NCI-H146 treated with DMSO at 0.1 percent for 48 hours (cell line): ENCODE results near the gene RNF220.

Source experiments
- DNase-seq: peaks from one replicate; lab custom pipeline; 2025; ENCODE audit not compliant: unreplicated experiment; lab: John Stamatoyannopoulos, UW

RNF220 gene

GRCh38 chr1:44606701-44607281, 201.7 kb downstream of the RNF220 start:
- DNase-seq = no peak

- DNase-seq = no peak
Observed at GRCh38 chr1:44608141-44608540, 203.1 kb downstream of the RNF220 start.

- no peak for DNase-seq
Observed at GRCh38 chr1:44609412-44609767, 204.3 kb downstream of the RNF220 start.

DNA sequence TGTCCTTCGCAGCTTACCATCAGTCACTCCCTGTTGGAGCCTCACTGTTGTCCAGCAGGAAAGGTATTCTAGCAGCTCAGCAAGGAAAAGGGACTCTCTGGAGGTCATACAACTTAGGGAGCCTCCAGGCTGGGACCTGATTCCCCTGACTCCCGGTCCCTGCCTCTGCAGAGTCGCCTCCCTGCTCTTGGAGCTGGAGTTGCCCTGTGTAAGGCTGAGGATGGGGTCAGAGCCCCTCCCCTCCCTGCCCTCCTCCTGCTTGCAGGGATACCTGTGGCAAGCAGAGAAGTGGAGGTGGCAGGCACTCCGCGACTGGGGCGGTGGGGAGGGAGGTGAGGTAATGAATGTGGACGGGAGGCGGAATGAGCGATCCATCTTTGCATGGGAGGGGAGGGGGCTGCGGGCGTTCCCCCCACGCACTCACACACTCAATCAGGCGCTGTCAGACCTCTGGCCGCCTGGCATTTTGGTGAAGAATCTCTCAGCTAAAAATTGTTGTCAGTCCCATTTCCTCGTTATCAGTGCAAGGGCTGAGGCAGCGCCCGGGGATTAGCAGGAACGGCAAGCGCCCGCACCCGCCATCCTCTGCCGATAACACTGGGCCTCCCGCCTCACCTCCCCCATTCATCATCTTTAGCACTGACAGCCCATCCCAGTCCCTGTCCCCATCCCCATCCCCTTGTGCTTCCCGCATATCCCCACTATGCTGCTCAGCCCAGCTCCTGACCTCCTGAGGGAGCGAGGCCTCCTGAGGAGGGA, 204.9 kb downstream of the RNF220 start:
- no peak for DNase-seq

GRCh38 chr1:44610527-44611148, 205.6 kb downstream of the RNF220 start:
- DNase-seq = no peak

DNA sequence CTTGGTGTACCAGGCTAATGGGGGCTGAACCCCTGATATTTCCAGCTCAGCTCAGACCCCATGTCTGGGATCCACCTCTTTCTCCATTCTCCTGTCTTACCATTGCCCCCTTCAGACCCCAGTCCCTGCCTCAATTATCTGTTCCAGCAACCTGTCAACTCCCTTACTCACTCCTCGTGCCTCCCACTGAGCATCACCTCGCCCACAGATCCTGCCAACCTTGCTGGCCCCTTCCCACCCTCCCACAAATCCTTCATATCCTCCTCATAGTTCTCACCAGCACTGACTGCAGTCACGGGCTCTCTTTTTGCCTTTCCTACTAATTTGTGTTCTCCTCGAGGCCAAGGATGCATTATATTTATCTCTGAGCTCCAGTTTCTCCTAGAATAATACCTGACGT, 206.4 kb downstream of the RNF220 start:
- DNase-seq = no peak

DNA sequence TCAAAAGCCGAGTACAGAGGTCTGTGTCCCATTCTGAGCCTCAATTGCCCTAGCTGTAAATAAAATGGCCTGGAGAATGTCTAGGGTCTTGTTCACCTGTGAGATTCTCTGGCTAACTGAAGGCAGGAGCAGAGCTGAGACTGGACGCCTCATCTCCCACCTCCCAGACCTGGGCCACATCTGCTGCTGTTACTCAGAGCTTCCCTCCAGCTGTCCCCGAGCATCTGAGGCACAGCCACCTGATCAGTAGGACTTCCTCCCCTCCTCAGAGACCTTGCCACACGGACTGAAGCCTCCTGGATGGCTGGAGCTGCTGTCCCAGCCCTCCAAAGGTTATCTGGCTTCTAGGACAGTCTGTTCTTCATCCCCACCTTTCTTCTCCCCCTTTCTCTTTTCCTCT, 206.8 kb downstream of the RNF220 start:
- no peak for DNase-seq

DNA sequence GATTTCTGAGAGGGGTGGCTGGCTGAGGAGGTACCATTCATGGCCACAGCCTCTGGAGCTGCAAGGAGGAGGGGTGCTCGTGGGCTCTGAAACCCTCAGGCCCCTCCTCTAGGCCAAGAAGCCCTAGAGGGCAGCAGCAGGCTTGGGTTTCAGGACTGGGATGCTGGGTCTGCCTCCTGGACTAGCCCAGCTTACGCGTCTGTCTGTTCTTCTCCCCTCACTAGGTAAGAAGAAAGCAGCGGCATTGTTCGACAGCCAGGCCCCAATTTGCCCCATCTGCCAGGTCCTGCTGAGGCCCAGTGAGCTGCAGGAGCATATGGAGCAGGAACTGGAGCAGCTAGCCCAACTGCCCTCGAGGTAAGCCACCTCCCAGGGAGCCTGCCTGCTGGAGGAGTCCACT, 208.9 kb downstream of the RNF220 start:
- DNase-seq = no peak

- no peak for DNase-seq
Observed at GRCh38 chr1:44616284-44616990, 211.4 kb downstream of the RNF220 start.

GRCh38 chr1:44616991-44617702, 212.1 kb downstream of the RNF220 start:
- no peak for DNase-seq

- no peak for DNase-seq
Observed at GRCh38 chr1:44617703-44618029, 212.6 kb downstream of the RNF220 start.

- no peak for DNase-seq
Observed at GRCh38 chr1:44619261-44619900, 214.3 kb downstream of the RNF220 start.

DNA sequence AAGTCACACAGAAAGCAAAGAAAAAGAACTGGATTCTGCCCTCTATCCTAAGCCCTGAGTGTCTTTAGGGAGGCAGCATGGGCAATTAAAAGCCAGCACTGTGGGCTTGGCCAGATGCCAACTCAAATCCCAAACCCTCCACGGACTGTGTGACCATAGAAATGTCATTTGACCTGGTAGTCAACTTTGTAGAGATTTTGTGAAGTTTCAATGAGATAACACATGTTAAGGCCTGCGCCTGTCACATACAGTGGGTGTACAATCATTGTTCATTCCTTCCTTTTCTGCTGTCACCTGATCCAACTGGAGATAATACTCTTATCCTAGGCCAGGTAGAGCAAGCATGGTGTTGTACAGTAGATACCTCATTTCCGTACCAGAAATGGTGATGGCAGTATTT, 215.0 kb downstream of the RNF220 start:
- no peak for DNase-seq

GRCh38 chr1:44621841-44622286, 216.8 kb downstream of the RNF220 start:
- no peak for DNase-seq

- DNase-seq = no peak
Observed at GRCh38 chr1:44624268-44624901, 219.3 kb downstream of the RNF220 start.

GRCh38 chr1:44625348-44625747, 220.3 kb downstream of the RNF220 start:
- DNase-seq = no peak

GRCh38 chr1:44628962-44629756, 224.1 kb downstream of the RNF220 start:
- DNase-seq = no peak

DNA sequence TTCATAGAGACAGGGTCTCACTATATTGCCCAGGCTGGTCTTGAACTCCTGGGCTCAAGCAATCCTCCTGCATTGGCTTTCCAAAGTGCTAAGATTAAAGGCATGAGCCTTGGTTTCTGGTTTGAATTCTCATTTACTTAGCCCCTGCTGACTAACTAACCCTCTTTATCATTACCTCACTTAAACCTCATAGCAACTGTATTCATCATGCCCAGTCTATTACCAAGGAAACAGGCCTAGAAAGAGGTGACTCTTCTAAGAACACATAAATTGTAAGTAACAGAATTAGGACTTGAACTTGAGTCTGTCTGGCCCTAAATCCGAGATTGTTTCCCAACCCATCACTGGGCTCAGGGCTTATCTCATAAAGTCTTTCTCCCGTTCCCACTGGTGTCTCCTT, 225.1 kb downstream of the RNF220 start:
- no peak for DNase-seq

- DNase-seq = no peak
Observed at GRCh38 chr1:44631333-44631646, 226.2 kb downstream of the RNF220 start.
